ENCODE data around the gene EIF4G1. TPM values are rescaled to one million over a fixed set of nuclear protein-coding genes. Genes with fewer than 3 reads are reported as not detected.
"Not testable (repeated sequence)": the region's sequence is repeated elsewhere in the genome, so short reads cannot be mapped to it uniquely, and the experiment has no call there.

EIF4G1 gene
- total RNA-seq, 1 donor from 2014 or later, result 341 TPM

DNA sequence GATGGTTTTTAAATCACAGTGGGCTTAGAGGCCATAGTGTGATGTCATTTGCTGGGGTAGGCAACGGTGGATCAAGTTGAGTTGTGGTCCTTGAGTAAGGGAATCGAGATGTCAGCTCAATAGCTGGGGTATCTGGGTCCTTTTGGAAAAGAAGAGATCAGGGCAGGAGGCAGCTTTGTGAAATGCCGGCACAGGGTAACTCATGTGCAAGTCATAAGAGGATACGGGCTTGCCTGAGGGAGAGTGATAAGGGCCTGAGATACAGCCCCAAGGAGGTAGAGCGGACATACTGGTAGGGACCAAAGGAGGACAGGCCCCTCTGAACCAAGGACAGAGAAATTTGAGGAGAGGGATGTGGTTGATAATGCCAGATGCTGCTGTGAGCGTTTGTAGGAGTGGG is 18.8 kb downstream of the EIF4G1 start:
- DNase-seq (ENCODE audit: low spot score) (no peak), ATAC-seq (no peak)

DNA sequence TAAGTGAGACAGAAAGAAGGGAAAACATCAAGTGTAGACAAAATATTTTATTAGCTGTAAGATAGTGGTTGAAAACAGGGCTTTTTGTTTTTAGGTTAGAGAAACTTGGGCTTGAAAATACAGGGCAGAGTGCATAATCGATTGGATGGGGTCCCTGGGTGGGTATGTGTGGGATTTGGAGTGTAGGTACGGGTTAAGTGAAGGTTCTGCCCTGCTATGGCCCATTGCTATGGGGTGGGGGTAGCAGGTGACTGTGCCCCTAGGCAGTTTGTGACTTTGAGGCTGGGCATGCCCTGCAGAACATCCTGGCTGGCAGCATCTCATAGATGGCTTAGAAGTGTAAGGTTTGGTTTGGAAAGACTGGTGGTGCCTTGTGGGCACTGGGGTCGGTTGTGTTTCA is 19.3 kb downstream of the EIF4G1 start:
- DNase-seq (ENCODE audit: low spot score) (no peak), ATAC-seq (no peak)

DNA sequence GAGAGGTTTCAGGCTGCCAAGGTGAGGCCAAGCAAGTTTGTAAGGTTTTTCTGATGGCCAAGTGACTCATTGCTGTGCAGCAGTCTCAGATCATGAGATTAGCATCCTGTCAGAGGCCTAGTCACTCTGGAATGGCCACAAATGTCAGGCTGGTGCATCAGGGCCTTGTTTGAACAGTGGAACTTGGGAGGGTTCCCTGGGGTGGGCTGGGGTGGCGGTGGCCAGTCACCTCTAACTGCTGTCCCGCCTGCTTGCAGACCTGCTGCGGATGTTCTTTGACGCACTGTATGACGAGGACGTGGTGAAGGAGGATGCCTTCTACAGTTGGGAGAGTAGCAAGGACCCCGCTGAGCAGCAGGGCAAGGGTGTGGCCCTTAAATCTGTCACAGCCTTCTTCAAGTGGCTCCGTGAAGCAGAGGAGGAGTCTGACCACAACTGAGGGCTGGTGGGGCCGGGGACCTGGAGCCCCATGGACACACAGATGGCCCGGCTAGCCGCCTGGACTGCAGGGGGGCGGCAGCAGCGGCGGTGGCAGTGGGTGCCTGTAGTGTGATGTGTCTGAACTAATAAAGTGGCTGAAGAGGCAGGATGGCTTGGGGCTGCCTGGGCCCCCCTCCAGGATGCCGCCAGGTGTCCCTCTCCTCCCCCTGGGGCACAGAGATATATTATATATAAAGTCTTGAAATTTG is 20.2 kb downstream of the EIF4G1 start:
- ATAC-seq (peak; percentile 1), DNase-seq (ENCODE audit: low spot score) (peak; percentile 42)

DNA sequence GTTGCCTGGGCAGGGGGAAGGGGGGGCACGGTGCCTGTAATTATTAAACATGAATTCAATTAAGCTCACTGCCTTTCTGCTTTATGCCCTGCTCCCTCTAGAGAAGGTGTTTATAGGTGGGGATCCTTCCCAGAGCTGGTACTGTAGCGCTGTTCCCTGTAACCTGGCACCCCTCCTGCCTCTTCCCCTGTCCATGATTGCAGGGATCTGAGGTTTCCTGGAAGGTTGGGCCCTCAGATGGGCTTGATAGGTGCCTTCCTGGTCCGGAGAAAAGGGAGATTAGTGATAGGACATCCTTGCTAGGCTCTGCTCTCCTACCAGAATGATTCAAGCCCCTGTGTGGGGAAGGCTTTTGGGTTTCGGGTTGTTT is 20.9 kb downstream of the EIF4G1 start:
- DNase-seq (ENCODE audit: low spot score) (peak; percentile 44), ATAC-seq (peak; percentile 22)

DNA sequence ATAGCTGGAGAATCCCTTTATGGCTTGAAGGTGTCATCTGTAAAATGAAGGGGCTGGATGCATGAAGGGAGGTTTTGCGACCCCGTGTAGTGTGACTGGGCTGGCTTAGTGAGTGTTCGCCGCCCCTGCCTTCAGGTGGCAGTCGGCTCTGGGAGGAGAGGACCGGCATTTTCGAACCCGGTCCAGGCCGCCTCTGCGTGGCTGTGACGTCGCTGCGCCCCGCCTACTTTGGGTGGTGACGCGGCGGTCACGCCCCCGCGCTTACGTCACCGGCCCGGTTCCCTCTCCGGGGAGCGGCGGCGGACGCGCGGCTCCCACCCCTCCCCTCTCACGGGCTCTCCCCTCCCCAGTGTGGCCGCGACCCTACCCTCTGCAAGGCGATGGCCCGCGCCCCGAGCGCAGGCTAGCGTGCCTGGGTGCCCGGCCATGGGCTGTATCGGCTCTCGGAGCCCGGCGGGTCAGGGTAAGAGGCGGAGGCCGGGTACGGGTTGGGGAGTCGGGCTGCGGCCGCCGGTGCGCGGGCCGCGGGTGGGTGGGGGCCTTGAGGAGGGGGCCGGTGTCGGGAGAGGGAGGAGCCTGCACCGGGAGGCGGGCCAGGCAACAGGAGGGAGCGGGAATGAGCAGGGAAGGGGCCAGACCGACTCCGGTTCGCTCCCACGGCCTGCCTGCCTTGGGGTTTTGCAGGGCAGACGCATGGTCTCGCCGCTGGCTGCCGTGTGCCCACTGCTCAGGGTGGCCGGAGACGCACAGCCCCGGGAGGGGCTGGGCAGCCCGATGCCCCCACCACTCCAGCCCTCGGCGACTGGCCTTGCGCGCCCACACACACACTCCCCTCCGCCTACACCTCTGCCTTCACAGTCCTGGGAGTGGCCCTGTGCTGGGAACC is 21.5 kb downstream of the EIF4G1 start:
- DNase-seq (ENCODE audit: low spot score) (peak; percentile 92), ATAC-seq (peak; percentile 84)

DNA sequence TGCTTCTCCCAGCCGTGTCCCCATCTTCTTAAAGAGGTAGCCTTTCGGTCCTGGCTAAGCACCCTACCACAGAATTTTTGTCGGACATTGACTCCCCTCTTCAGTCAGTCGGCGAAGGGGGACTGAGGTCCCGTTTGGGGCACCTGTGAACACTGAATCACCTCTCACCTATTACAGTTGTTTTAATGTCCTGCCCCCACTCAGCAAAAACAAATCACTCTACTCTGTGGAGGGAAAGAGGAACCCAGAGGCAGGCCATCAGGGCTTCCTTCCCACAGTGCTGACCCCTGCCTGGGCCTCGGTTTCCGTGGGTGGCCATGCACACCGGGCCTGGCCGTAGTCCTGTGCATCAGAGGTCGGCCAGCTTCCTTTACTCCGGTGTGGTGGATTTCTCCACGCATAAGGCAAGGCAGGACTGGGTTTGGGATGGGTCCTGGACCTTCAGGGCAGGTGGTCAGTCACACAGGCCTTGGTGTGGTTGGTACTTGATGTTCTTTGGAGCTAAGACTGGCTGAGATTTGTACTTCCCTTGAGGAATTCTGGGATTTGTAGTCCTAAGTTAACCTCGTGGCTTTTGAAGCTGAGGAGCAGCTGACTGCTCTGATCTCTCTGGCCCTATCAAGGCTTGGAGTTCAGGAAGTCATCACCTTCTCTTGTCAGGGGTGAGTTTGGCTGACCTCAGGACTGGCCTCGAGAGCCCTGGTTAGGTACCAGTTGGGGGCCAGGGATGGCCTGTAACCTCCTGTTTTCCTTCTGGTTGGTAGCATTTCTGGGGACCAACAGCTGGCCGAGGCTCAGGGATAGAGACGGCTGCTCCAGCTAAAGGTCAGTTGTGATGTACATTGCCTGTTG is 22.4 kb downstream of the EIF4G1 start:
- peak; percentile 21 for ATAC-seq
- peak; percentile 53 for DNase-seq (ENCODE audit: low spot score)

DNA sequence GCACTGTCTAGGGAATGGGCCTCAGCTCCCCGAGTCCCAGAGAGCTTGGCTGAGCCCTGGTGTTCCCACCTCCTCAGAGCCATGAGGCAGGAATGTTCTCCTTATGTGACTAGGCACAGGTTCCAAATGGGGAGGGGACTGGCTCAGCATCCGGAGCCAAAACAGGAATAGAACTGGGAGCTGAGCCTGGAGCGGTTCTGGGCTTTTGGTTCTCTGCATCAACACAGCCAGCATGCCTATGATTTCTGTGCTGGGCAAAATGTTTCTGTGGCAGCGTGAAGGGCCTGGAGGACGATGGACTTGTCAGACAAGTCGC is 23.0 kb downstream of the EIF4G1 start, which contains the start of gene FAM131A:
TSS of gene FAM131A (plus strand) at position 202 of the 316 bp plus-strand sequence. CDS start at position 233, 31 bp downstream.
- no peak for DNase-seq (ENCODE audit: low spot score)
- no peak for ATAC-seq

DNA sequence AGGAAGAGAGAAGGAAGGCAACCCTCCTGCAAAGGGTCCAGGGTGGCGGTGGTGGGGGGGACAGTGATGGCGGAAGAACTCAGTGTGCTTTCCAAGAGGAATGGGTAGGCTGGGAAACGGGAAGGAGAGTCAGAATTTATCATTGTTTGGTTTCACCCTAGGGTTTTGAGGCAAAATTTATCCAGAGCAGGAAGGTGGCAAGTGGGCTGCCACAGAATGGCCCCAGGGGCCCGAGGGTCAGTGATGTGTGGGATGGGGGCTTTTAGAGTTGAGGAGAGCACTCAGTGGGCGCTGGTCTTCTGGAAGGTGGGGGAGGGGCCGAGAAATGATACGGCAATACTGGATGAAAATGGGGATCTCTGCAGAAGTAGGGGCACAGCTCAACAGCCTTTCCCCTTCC is 23.6 kb downstream of the EIF4G1 start:
- ATAC-seq (no peak), DNase-seq (ENCODE audit: low spot score) (peak; percentile 42)

DNA sequence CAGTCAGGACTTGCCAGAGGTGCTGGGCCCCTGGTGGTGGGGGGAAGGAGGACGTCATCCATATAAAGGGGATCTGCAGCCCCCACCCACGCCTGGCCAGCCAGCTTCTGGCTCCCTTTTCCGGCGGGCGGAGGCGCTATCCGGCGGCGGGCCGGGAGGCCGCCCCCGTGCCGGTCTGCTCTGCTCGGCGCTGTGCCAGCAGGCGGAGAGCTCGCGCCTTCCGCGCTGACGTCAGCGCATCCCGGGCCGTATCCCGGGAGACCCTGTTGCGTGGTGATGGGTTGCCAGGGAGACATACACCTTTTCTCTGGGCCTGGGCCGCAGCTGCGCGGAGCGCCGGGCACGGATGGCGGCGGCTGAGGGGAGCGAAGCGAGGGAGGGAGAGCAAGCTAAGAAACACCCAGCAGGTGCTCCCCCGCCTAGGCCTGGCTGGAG is 24.1 kb downstream of the EIF4G1 start:
- DNase-seq (ENCODE audit: low spot score), result peak; percentile 51
- ATAC-seq, result no peak

DNA sequence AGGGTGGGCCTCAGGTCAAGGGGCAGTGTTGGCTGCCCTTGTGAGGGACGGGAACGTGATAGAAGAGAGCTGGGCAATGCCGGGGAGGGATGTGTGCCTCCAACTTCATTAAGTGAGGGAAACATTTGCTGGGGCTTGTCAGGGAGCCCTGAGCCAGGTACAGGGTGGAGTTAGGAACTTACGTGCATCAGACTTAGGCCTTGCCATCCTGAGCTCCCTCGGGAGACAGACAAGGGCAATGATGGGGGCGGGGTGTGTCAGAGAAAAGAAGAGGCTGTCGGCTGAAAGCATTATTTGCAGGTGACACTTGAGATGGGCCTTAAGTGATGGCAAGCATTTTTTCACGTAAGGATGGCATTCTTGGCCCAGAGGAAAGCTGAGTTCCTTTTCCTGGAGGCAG is 24.6 kb downstream of the EIF4G1 start:
- DNase-seq (ENCODE audit: low spot score) (no peak), ATAC-seq (no peak)

DNA sequence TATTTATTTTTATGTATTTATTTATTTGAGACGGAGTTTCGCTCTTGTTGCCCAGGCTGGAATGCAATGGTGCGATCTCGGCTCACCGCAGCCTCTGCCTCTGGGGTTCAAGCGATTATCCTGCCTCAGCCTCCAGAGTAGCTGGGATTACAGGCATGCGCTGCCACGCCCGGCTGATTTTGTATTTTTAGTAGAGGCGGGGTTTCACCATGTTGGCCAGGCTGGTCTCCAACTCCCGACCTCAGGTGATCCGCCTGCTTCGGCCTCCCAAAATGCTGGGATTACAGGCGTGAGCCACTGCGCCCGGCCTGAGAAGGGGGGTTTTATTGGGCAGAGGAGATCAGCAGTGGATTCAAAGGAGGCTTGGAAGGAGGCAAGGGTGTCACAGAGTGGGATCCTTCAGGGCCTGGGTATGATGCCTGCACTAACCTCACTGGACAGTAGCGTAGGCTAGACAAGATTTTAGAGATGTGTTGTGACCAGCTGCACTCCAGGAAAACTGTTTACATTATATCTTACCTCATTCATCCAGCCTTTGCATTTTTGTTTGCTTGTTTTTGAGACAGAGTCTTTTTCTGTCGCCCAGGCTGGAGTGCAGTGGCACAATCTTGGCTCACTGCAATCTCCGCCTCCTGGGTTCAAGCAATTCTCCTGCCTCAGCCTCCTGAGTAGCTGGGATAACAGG is 25.2 kb downstream of the EIF4G1 start:
- ATAC-seq, result not testable (repeated sequence)

DNA sequence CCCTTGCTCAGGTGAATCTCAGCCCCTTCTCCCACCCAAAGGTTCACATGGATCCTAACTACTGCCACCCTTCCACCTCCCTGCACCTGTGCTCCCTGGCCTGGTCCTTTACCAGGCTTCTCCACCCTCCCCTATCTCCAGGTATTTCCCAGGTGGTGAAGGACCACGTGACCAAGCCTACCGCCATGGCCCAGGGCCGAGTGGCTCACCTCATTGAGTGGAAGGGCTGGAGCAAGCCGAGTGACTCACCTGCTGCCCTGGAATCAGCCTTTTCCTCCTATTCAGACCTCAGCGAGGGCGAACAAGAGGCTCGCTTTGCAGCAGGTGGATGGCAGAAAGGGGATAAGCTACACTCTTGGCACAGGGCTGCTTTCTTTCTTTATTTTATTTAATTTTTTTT is 27.5 kb downstream of the EIF4G1 start:
- DNase-seq (ENCODE audit: low spot score) (no peak), ATAC-seq (no peak)

More for the DNA sequence above, 25.2 kb downstream of the EIF4G1 start:
- DNase-seq (ENCODE audit: low spot score), result not testable (repeated sequence)

DNA sequence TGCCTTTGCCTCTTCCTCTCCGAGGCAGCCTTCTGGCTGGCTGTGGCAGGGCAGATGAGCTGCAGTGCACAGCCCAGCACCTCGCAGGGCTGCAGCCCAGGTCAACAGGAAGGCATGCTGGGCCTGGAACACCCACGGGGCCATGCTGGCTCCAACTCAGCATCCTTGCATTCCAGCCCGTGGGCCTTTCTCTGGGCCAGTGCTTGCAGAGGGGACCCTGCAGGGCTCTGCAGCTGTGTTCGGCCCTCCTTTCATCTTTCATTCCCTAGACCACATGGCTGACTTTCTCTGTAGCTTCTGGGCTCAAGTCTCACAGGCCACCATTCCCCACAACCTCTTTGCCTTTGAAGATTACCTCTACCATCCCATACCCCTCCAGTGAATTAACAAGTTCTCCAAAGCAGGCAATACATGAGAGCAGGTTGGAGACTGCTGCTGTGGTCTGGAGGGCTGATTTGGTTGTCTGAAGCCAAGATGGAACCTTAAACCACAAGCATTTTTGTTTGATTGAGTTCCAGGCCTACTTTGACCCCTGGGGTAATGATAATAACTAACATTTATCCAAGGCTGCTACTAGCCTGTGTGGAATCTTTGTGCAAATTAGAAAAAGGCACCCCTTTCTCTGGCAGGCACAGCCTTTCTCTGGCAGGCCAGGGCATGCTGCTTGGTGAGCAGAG is 28.9 kb downstream of the EIF4G1 start:
- no peak for ATAC-seq
- no peak for DNase-seq (ENCODE audit: low spot score)

DNA sequence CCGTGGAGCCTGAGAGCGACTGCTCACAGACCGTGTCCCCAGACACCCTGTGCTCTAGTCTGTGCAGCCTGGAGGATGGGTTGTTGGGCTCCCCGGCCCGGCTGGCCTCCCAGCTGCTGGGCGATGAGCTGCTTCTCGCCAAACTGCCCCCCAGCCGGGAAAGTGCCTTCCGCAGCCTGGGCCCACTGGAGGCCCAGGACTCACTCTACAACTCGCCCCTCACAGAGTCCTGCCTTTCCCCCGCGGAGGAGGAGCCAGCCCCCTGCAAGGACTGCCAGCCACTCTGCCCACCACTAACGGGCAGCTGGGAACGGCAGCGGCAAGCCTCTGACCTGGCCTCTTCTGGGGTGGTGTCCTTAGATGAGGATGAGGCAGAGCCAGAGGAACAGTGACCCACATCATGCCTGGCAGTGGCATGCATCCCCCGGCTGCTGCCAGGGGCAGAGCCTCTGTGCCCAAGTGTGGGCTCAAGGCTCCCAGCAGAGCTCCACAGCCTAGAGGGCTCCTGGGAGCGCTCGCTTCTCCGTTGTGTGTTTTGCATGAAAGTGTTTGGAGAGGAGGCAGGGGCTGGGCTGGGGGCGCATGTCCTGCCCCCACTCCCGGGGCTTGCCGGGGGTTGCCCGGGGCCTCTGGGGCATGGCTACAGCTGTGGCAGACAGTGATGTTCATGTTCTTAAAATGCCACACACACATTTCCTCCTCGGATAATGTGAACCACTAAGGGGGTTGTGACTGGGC is 30.3 kb downstream of the EIF4G1 start:
- no peak for ATAC-seq
- DNase-seq (ENCODE audit: low spot score), result no peak

DNA sequence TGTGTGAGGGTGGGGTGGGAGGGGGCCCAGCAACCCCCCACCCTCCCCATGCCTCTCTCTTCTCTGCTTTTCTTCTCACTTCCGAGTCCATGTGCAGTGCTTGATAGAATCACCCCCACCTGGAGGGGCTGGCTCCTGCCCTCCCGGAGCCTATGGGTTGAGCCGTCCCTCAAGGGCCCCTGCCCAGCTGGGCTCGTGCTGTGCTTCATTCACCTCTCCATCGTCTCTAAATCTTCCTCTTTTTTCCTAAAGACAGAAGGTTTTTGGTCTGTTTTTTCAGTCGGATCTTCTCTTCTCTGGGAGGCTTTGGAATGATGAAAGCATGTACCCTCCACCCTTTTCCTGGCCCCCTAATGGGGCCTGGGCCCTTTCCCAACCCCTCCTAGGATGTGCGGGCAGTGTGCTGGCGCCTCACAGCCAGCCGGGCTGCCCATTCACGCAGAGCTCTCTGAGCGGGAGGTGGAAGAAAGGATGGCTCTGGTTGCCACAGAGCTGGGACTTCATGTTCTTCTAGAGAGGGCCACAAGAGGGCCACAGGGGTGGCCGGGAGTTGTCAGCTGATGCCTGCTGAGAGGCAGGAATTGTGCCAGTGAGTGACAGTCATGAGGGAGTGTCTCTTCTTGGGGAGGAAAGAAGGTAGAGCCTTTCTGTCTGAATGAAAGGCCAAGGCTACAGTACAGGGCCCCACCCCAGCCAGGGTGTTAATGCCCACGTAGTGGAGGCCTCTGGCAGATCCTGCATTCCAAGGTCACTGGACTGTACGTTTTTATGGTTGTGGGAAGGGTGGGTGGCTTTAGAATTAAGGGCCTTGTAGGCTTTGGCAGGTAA is 31.1 kb downstream of the EIF4G1 start:
- ATAC-seq (peak; percentile 94), DNase-seq (ENCODE audit: low spot score) (peak; percentile 76)

DNA sequence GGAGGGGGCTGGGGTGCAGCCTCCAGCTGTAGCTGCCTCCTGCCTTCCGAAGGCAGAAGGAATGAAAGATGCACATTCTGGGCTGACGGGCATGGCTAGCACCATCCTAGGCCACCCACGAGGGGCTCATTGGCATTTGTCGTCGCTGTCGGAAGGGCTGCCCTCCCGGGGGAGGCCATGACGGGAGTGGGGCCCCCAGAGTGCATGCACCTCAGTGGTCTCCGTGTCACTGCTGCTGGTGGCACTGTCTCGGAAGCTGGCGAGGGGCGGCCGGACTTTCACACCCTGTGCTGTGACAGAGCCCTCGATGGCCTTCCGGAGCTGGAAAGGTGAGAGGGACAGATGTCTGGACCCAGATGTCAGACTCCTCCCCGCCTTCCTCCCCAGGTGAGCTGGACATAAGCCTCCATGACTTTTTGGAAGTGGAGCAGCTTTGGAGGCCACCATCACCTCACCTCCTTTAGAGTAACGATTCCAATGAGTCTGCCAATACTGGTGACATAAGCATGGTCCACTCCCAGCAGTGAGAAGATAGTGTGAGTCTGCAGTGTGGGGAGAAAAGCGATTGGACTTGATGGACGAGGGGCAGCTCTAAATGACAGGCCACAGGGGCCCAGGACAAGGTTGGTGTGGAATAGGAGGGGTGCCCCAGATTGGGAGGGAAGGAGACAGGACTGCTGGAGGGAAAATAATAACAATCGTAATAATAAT is 32.2 kb downstream of the EIF4G1 start:
- no peak for ATAC-seq
- DNase-seq (ENCODE audit: low spot score), result peak; percentile 45

DNA sequence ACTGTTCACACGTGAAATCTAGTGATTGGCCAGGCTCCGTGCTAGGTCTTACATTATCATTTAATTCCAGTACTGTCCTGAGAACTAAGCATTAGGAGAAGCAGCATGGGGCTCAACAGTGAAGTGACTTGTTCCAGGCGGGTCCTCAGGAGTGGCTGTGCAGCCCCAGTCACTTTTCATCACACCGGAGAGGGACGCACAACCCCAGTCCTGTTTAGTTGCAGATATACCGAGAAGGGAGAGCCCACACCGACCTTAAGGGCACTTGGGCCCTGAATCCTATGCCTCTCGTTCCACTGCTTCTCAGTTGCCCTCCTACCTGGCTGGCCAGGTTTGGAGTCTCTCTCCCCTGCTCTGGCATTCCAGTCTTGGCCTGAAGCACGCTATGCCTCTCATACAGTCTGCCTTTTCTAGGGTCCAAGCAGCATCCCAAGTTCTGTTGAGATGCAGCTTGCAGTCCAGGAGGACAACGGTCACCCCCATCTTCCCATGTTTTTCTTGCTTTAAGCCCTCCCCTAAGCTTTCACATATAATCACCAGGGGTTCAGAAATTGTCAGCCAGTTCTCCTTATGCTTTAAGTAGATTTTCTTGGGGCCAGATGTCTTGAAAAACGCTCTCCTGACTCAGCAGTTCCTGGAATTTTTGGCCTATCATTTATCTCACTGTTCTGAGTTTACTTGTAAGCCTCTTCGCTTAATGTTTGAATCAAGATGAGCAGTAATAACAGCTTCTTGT is 33.1 kb downstream of the EIF4G1 start:
- no peak for DNase-seq (ENCODE audit: low spot score)
- no peak for ATAC-seq
